Esophagus (tissue), 2 donors: ENCODE measurements around the gene ADRB2. TPM values are rescaled to one million over a fixed set of nuclear protein-coding genes. Genes with fewer than 3 reads are reported as not detected.

Source experiments
- H3K27ac ChIP-seq, 2 donors: one replicate each; pipeline ENCODE4 v1.5.1; 2013; ENCODE audit warnings: low read depth in 2 of 2, mild to moderate bottlenecking in 2 of 2, inconsistent platforms in 1 of 2, low read length in 1 of 2, moderate library complexity in 1 of 2
- H3K27me3 ChIP-seq, 2 donors: one replicate each; pipeline ENCODE4 v1.6.1; 2013; ENCODE audit warnings: low read length in 2 of 2, control low read depth in 1 of 2, mild to moderate bottlenecking in 1 of 2; ENCODE audit not compliant: insufficient read depth in 2 of 2, control insufficient read depth in 1 of 2
- H3K36me3 ChIP-seq, 2 donors: one replicate each; pipeline ENCODE4 v1.6.1; 2013; ENCODE audit warnings: low read length in 1 of 2; ENCODE audit not compliant: control insufficient read depth in 2 of 2, insufficient read depth in 2 of 2
- H3K4me1 ChIP-seq, 2 donors: one replicate each; pipeline ENCODE4 v1.6.1; 2013; ENCODE audit warnings: low read length in 1 of 2; ENCODE audit not compliant: control insufficient read depth in 2 of 2, insufficient read depth in 2 of 2
- H3K4me3 ChIP-seq, 2 donors: one replicate each; pipeline ENCODE4 v1.5.1; 2013; ENCODE audit warnings: low read length in 2 of 2, mild to moderate bottlenecking in 2 of 2, low read depth in 1 of 2, moderate library complexity in 1 of 2
- H3K9me3 ChIP-seq, 2 donors: one replicate each; pipeline ENCODE4 v1.6.1; 2013; ENCODE audit warnings: mild to moderate bottlenecking in 2 of 2, low read depth in 1 of 2, low read length in 1 of 2, moderate library complexity in 1 of 2; ENCODE audit not compliant: control insufficient read depth in 2 of 2, insufficient read depth in 1 of 2
- WGBS, 2 donors: extraction: QIAGEN DNeasy Blood & Tissue Kit; methylation state at CpG; one replicate each; pipeline ENCODE4 v1.1.7; 2013; 5-methylcytosine and 5-hydroxymethylcytosine counted together
- polyA plus RNA-seq, 2 donors: library from polyadenylated mRNA; stranded (reverse); fragments of 200-250 nt; gene quantifications; one replicate each; pipeline ENCODE4 v1.2.3, GENCODE V29; 2013
- donor health status: healthy with polysubstance abuse.
- donor health status: Bipolar disorder and iron deficiency.

Gene ADRB2
- polyA plus RNA-seq, 2 donors: 2.1 to 2.8 TPM

DNA sequence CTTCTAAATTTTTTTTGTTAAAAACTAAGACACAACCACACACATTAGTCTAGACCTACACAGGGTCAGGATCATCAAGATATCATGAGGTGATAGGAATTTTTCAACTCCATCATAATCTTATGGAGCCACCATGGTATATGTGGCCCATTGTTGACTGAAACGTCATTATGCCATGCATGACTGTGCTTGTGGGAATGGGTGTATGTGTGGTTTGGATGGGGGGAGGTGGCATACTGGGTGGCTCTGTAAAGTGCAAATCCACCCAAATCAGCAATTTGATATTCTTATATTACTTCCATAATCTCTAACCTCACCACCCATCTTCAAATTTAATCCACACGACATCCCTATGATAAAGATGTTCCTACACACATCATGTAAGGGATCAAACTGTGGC lies 21.0 kb downstream of the ADRB2 start:
- WGBS, 2 donors: 79 to 84% methylated on average over 2 of the region's 2 CpGs
- Histone ChIP-seq H3K36me3 (no peaks in the 10 kb centered on the region), H3K9me3 (no peaks in the 10 kb centered on the region), H3K4me3 (no peak overlapping the region), H3K4me1 (no peaks in the 10 kb centered on the region), H3K27ac (peak overlapping the region in 1 of 2 donors; percentile 18), H3K27me3 (no peaks in the 10 kb centered on the region)

GRCh38 chr5:148848393-148849031 lies 22.1 kb downstream of the ADRB2 start:
- no peaks in the 10 kb centered on the region for H3K4me1 ChIP-seq
- 76 to 88% methylated on average over 3 of the region's 3 CpGs for WGBS, 2 donors
- H3K27me3 ChIP-seq: no peaks in the 10 kb centered on the region
- H3K36me3 ChIP-seq: no peaks in the 10 kb centered on the region
- peak overlapping the region in 1 of 2 donors; percentile 51 for H3K27ac ChIP-seq
- H3K9me3 ChIP-seq: no peaks in the 10 kb centered on the region
- no peak overlapping the region for H3K4me3 ChIP-seq

- H3K27ac ChIP-seq: no peak overlapping the region
- WGBS, 2 donors: 64 to 71% methylated on average over 4 of the region's 4 CpGs
- no peaks in the 10 kb centered on the region for H3K36me3 ChIP-seq
- no peaks in the 10 kb centered on the region for H3K4me1 ChIP-seq
- H3K4me3 ChIP-seq: no peak overlapping the region
- no peaks in the 10 kb centered on the region for H3K27me3 ChIP-seq
- H3K9me3 ChIP-seq: no peaks in the 10 kb centered on the region
Observed at GRCh38 chr5:148849461-148849860, 23.1 kb downstream of the ADRB2 start.

DNA sequence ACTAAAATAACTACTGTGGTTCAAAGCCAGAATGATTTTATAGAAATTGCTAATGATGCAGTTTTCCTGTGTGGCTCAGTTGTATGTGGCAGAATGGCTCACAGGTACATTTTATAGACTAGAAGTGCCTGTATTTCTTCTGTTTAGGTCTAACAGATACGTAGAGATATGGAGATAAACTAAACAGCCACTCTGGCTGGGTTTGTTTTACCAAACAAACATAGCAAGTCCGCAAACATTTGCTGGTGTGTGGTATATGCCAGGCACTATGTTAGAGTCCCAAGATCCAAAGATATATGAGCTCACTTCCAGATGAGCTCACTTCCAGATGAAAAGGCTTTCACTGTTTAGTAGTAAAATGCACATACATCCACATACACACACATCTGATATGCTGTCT lies 24.4 kb downstream of the ADRB2 start:
- Histone ChIP-seq H3K9me3 (no peaks in the 10 kb centered on the region), H3K4me3 (no peak overlapping the region), H3K36me3 (no peaks in the 10 kb centered on the region), H3K4me1 (peaks cover 0 to 2% of the 10 kb centered on the region in 2 donors), H3K27me3 (no peaks in the 10 kb centered on the region), H3K27ac (no peak overlapping the region)
- 65 to 81% methylated on average over 2 of the region's 2 CpGs for WGBS, 2 donors

DNA sequence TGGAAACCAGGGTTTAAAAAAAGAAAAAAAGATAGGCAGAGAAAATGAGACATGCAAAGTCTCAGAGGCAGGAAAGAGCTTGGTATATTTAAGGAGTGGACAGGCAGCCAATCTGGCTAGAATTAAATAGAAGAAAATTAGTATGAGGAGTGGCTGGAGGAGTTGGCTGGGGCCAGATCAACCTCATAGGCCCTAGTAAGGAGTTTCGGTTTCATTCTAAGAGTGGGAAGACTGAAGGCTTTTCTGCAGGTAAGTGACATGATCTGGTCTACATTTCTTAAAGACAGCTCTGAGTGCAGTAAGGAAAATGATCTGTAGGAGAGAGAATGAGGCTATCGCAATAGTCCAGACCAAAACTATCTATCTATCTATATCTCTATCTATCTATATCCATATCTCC lies 27.5 kb downstream of the ADRB2 start:
- 89 to 94% methylated on average over 2 of the region's 2 CpGs for WGBS, 2 donors
- Histone ChIP-seq H3K27me3 (no peaks in the 10 kb centered on the region), H3K27ac (no peak overlapping the region), H3K9me3 (no peaks in the 10 kb centered on the region), H3K4me3 (no peak overlapping the region), H3K36me3 (no peaks in the 10 kb centered on the region), H3K4me1 (peaks cover 0 to 2% of the 10 kb centered on the region in 2 donors)

DNA sequence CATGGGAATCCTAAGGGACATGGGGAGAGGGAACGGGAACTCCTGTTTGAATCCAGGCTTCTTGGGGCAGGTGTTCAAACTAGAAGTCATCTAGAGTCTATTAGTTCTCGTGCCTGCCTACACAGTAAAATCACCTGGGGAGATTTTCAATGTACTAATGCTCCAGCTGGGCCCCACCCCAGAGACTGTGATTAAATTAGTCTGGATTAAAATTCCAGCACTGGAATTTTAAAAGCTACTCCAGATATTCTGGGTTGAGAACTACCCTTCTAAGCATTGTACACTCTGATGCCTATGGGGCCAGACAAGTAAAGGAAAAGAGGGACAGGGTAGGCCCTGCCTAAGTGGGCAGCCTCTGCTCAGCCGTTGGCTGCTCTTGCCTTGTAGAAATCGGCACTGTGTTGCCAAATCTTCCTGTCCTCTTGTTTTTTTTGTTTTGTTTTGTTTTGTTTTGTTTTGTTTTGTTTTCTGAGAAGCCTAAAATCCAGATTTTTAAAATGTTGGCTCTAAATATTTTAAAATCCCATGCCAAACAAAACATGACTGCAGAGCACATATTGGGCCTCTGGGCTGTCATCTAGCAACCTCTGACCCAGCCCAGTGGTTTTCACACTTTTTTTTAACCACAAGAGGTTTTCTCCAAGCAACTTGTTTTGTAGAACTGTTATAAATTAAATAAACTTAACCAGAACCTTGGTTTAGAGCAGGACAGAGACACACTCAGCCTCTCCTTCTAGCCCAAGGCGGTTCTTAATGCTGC lies 29.0 kb downstream of the ADRB2 start:
- 77 to 89% methylated on average over 5 of the region's 5 CpGs for WGBS, 2 donors
- Histone ChIP-seq H3K4me1 (peaks cover 0 to 2% of the 10 kb centered on the region in 2 donors), H3K27ac (no peak overlapping the region), H3K4me3 (no peak overlapping the region), H3K36me3 (no peaks in the 10 kb centered on the region), H3K9me3 (no peaks in the 10 kb centered on the region), H3K27me3 (no peaks in the 10 kb centered on the region)

DNA sequence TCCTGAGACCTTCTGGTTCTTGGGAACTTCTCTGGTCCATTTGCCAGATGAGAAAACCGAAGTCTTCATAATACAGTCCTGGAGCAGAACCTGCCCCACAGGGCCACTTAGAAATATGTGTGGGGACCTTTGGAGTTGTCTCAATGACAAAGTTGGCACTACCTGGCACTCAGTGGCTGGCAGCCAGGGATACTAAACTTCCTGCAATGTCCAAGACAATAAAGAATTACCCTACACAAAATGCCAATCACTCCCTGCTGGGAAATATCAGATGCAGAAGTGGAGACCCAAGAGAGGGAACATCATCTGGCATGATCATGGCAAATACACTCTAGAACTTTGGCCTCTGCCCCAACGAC lies 29.6 kb downstream of the ADRB2 start:
- Histone ChIP-seq H3K9me3 (no peaks in the 10 kb centered on the region), H3K36me3 (no peaks in the 10 kb centered on the region), H3K4me1 (peaks cover 0 to 2% of the 10 kb centered on the region in 2 donors), H3K27me3 (no peaks in the 10 kb centered on the region), H3K27ac (no peak overlapping the region), H3K4me3 (no peak overlapping the region)
- 62 to 67% methylated on average over 2 of the region's 2 CpGs for WGBS, 2 donors

- 79 to 87% methylated on average over 1 of the region's 1 CpG for WGBS, 2 donors
- Histone ChIP-seq H3K4me3 (no peak overlapping the region), H3K4me1 (peaks cover 0 to 2% of the 10 kb centered on the region in 2 donors), H3K27ac (no peak overlapping the region), H3K27me3 (no peaks in the 10 kb centered on the region), H3K9me3 (no peaks in the 10 kb centered on the region), H3K36me3 (no peaks in the 10 kb centered on the region)
Observed at GRCh38 chr5:148856424-148856823, 30.0 kb downstream of the ADRB2 start.

- no peak overlapping the region for H3K27ac ChIP-seq
- H3K4me1 ChIP-seq: peaks cover 0 to 2% of the 10 kb centered on the region in 2 donors
- H3K36me3 ChIP-seq: no peaks in the 10 kb centered on the region
- no peak overlapping the region for H3K4me3 ChIP-seq
- H3K27me3 ChIP-seq: no peaks in the 10 kb centered on the region
- 94 to 97% methylated on average over 2 of the region's 2 CpGs for WGBS, 2 donors
- no peaks in the 10 kb centered on the region for H3K9me3 ChIP-seq
Observed at GRCh38 chr5:148857474-148857873, 31.1 kb downstream of the ADRB2 start.

GRCh38 chr5:148858106-148858505 lies 31.7 kb downstream of the ADRB2 start:
- Histone ChIP-seq H3K27ac (no peak overlapping the region), H3K36me3 (no peaks in the 10 kb centered on the region), H3K27me3 (no peaks in the 10 kb centered on the region), H3K4me3 (no peak overlapping the region), H3K9me3 (no peaks in the 10 kb centered on the region), H3K4me1 (peaks cover 0 to 2% of the 10 kb centered on the region in 2 donors)
- WGBS, 2 donors: 77 to 88% methylated on average over 2 of the region's 2 CpGs
